Esophagus muscularis mucosa (tissue), 4 donors: Measurements from ENCODE around the gene SHROOM2. TPM values are rescaled to one million over a fixed set of nuclear protein-coding genes. Genes with fewer than 3 reads are reported as not detected.

Experiments used
- DNase-seq: peaks from one replicate; pipeline ENCODE4 v3.0.0-alpha.2; 2017; ENCODE audit errors: extremely low spot score
- H3K27ac ChIP-seq, 4 donors: fragments of 200-600 bp; sonication (generic); replicated peaks in 1 of 4; 1 replicate in 3 of 4; 2 replicates in 1 of 4; pipeline ENCODE4 v1.5.1; 2016 to 2019; ENCODE audit warnings: mild to moderate bottlenecking in 1 of 4
- H3K27me3 ChIP-seq, 4 donors: fragments of 200-600 bp; sonication (generic); one replicate each; pipeline versions ENCODE4 v1.5.1 to v1.6.0; 2016 to 2019
- H3K36me3 ChIP-seq, 4 donors: fragments of 200-600 bp; sonication (generic); one replicate each; pipeline ENCODE4 v1.5.1; 2016 to 2019
- H3K4me1 ChIP-seq, 4 donors: fragments of 200-600 bp; sonication (generic); one replicate each; pipeline ENCODE4 v1.5.1; 2016 to 2019
- H3K4me3 ChIP-seq, 4 donors: fragments of 200-600 bp; sonication (generic); 1 replicate in 2 of 4; 2 replicates in 2 of 4; pipeline ENCODE4 v1.5.1; 2016 to 2019; ENCODE audit warnings: mild to moderate bottlenecking in 4 of 4, moderate library complexity in 1 of 4
- H3K9me3 ChIP-seq, 4 donors: fragments of 200-600 bp; sonication (generic); 1 replicate in 3 of 4; 2 replicates in 1 of 4; pipeline ENCODE4 v1.5.1; 2016 to 2019
- EP300 ChIP-seq: sonication (generic); formaldehyde crosslinking; IDR thresholded peaks from one replicate; pipeline ENCODE4 v1.6.1; 2017; ENCODE audit warnings: antibody characterized with exemption
- POLR2A ChIP-seq: fragments of 450-650 bp; IDR thresholded peaks from one replicate; pipeline ENCODE4 v1.6.1; 2017; ENCODE audit warnings: antibody characterized with exemption, moderate library complexity, mild to moderate bottlenecking, low read depth
- POLR2AphosphoS5 ChIP-seq, 2 donors: sonication (generic); formaldehyde crosslinking; IDR thresholded peaks; one replicate each; pipeline ENCODE4 v1.6.1; 2017; ENCODE audit warnings: antibody characterized with exemption in 2 of 2
- WGBS: methylation state at CpG from one replicate; pipeline ENCODE4 v1.1.5; 2018; 5-methylcytosine and 5-hydroxymethylcytosine counted together
- intact Hi-C: fragments of 100-400 bp; cut with DNase I; formaldehyde crosslinking; loops from one replicate; pipeline ENCODE4 v1.15.1; 2023
- total RNA-seq, 4 donors: library from RNA; depleted of rRNA; stranded (reverse); fragments of >200 nt; gene quantifications; one replicate each; pipeline versions ENCODE4 v1.1.0 to v1.2.1, GENCODE V29; 2016
- TF ChIP-seq, protein P1 (sequence below), 3 experiments: fragments of 200-600 bp in 2 of 3; fragments of 450-650 bp in 1 of 3; sonication (generic) in 2 of 3; IDR thresholded peaks; one replicate each; pipeline ENCODE4 v1.5.1; 2017 to 2019; ENCODE audit warnings: antibody characterized with exemption in 3 of 3, mild to moderate bottlenecking in 2 of 3, moderate library complexity in 1 of 3

Gene SHROOM2
- total RNA-seq, 4 donors from 2014 or later = 0.42 to 2.7 (median 1.4) TPM

DNA sequence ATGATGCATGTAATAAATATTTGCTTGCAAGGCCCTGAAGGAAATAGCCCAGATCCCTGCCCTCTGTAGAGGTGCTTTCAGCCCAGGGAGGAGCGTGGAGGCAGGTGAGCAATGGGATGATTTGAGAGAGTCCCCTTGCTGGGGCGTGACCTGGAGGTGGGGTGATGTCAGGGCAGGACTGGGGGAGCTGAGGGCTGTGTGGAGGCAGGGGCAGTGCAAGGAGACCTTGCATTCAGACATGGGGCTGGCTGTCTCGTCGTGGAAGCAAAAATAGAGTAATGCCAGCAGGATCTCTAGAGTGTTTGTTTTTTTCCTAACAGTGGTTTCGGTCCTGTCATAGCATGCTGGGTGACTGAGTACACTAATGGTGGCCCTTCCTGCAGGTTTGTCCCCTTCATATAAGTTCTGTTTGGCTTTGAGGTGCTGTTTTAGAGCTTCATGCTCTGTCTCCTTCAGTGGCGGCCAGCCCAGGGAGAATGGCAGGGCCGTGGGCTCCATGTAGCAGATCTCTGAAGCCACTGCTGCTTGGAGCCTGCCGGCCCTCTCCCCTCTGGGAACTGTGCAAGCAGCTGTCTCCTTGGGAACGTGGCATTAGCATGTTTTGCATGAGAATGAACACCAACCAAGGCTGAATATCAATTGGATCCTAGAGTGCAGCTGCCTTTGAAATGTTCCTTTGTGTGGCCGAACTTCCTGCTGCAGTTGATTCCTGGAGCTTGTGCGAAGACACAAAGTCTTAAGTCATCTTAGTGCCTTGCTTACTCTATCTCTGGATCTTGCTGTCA is 141.7 kb downstream of the SHROOM2 start:
- TF ChIP-seq, protein P1, sequence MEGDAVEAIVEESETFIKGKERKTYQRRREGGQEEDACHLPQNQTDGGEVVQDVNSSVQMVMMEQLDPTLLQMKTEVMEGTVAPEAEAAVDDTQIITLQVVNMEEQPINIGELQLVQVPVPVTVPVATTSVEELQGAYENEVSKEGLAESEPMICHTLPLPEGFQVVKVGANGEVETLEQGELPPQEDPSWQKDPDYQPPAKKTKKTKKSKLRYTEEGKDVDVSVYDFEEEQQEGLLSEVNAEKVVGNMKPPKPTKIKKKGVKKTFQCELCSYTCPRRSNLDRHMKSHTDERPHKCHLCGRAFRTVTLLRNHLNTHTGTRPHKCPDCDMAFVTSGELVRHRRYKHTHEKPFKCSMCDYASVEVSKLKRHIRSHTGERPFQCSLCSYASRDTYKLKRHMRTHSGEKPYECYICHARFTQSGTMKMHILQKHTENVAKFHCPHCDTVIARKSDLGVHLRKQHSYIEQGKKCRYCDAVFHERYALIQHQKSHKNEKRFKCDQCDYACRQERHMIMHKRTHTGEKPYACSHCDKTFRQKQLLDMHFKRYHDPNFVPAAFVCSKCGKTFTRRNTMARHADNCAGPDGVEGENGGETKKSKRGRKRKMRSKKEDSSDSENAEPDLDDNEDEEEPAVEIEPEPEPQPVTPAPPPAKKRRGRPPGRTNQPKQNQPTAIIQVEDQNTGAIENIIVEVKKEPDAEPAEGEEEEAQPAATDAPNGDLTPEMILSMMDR (IDR thresholded peaks at IDR 0.05) = no peak
- TF ChIP-seq EP300 = no peak
- TF ChIP-seq POLR2A = no peak
- TF ChIP-seq POLR2AphosphoS5 (IDR thresholded peaks at IDR 0.05) = no peak
- no peaks in the 10 kb centered on the region for H3K9me3 ChIP-seq
- H3K27ac ChIP-seq = no peak overlapping the region
- H3K36me3 ChIP-seq = peaks cover 0 to 5% (median 0%) of the 10 kb centered on the region in 4 donors
- WGBS = 52% methylated on average over 7 of the region's 11 CpGs
- intact Hi-C loops = no loop called here
- H3K4me3 ChIP-seq = no peak overlapping the region
- DNase-seq = no peak
- H3K27me3 ChIP-seq = no peaks in the 10 kb centered on the region
- no peaks in the 10 kb centered on the region for H3K4me1 ChIP-seq

DNA sequence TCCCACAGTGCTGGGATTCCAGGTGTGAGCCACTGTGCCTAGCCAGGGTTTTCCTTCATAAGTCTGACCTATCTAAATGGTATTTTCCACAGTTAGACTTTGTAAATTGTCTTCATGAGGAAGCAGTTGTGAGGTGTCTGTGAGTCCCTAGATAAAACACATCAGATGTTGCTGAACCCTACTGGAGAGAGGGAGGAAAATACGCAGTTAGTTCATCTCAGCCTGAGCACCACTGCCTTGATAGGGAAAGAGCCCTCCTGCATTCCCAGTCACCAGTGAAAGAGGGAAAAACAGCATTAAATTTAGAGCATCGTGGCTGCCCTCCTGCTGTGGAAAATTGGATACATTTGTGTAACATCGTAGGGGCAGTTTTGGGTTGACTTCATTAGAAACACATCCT is 149.2 kb downstream of the SHROOM2 start:
- no peaks in the 10 kb centered on the region for H3K27me3 ChIP-seq
- no peak for TF ChIP-seq POLR2A
- no peak for TF ChIP-seq POLR2AphosphoS5 (IDR thresholded peaks at IDR 0.05)
- TF ChIP-seq EP300 = no peak
- TF ChIP-seq, protein P1 (IDR thresholded peaks at IDR 0.05) = no peak
- no peaks in the 10 kb centered on the region for H3K9me3 ChIP-seq
- peaks cover 0 to 11% (median 0%) of the 10 kb centered on the region in 4 donors for H3K36me3 ChIP-seq
- no peak overlapping the region for H3K4me3 ChIP-seq
- WGBS = 71% methylated on average over 3 of the region's 3 CpGs
- H3K27ac ChIP-seq = no peak overlapping the region
- intact Hi-C loops = no loop called here
- no peak for DNase-seq
- no peaks in the 10 kb centered on the region for H3K4me1 ChIP-seq

DNA sequence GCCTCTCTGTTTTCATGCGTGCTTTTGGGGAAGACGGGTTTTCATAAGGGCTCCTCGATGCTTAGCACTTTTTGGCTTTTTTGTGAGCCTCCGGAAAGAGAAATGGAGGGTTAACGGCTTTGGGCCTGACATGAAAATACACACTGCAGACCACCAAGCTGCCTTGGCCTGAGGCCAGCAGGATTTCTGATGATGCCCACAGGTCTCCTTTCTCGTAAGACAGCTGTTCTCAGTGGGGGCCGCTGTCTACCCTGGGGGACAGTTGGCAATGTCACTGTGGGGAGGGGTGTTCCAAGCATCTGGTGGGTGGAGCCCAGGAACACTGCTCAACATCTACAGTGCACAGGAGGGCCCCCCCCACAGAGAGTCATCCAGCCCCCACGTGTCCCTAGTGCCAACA is 151.5 kb downstream of the SHROOM2 start:
- no peaks in the 10 kb centered on the region for H3K9me3 ChIP-seq
- intact Hi-C loops = no loop called here
- DNase-seq = no peak
- no peaks in the 10 kb centered on the region for H3K27me3 ChIP-seq
- peaks cover 0 to 9% (median 0%) of the 10 kb centered on the region in 4 donors for H3K36me3 ChIP-seq
- WGBS = 72% methylated on average over 7 of the region's 8 CpGs
- no peaks in the 10 kb centered on the region for H3K4me1 ChIP-seq
- H3K27ac ChIP-seq = no peak overlapping the region
- TF ChIP-seq POLR2AphosphoS5 (IDR thresholded peaks at IDR 0.05) (no peak), EP300 (no peak), POLR2A (no peak)
- TF ChIP-seq, protein P1 (IDR thresholded peaks at IDR 0.05) = no peak
- H3K4me3 ChIP-seq = no peak overlapping the region

DNA sequence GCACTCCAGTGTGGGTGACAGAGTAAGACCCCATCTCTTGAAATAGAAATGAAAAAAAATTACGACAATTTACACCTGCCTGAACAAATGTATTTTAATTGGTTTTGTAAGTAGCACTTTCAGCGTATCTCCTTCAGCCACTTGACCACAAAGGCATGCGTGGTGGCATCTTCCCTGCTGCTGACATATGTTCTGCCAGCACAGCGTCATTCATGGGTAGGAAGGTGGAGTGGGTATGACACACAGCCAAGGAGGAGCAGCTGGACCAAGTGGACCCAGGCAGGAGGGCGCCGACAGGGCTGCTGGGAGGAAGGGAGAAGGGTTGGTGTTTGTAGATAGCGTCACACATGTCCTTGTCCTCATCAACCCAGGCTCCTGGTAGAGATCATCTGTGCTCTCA is 152.3 kb downstream of the SHROOM2 start:
- H3K4me3 ChIP-seq = no peak overlapping the region
- TF ChIP-seq POLR2AphosphoS5 (IDR thresholded peaks at IDR 0.05) (no peak), POLR2A (no peak), EP300 (no peak)
- TF ChIP-seq, protein P1 (IDR thresholded peaks at IDR 0.05) = no peak
- H3K4me1 ChIP-seq = no peaks in the 10 kb centered on the region
- H3K36me3 ChIP-seq = peaks cover 0 to 9% (median 0%) of the 10 kb centered on the region in 4 donors
- intact Hi-C loops = no loop called here
- no peak for DNase-seq
- H3K27ac ChIP-seq = no peak overlapping the region
- 89% methylated on average over 7 of the region's 7 CpGs for WGBS
- no peaks in the 10 kb centered on the region for H3K9me3 ChIP-seq
- no peaks in the 10 kb centered on the region for H3K27me3 ChIP-seq
